Mammary epithelial cell (primary cell): ENCODE data around the gene RNF208.

ENCODE experiments used
- EZH2 ChIP-seq: IDR thresholded peaks from 2 replicates; pipeline ENCODE4 v1.6.1; 2012; ENCODE audit warnings: low read length, inconsistent platforms, borderline replicate concordance
- TF ChIP-seq, protein P1 (sequence below), 2 donors: IDR thresholded peaks in 1 of 2; conservative IDR thresholded peaks in 1 of 2; 2 replicates each; pipeline ENCODE4 v1.5.1; 2011 to 2012; ENCODE audit warnings: inconsistent platforms in 2 of 2, low read length in 2 of 2, mild to moderate bottlenecking in 2 of 2, control low read depth in 1 of 2, low read depth in 1 of 2; ENCODE audit not compliant: insufficient read depth in 1 of 2; ENCODE audit errors: extremely low read depth in 1 of 2

DNA sequence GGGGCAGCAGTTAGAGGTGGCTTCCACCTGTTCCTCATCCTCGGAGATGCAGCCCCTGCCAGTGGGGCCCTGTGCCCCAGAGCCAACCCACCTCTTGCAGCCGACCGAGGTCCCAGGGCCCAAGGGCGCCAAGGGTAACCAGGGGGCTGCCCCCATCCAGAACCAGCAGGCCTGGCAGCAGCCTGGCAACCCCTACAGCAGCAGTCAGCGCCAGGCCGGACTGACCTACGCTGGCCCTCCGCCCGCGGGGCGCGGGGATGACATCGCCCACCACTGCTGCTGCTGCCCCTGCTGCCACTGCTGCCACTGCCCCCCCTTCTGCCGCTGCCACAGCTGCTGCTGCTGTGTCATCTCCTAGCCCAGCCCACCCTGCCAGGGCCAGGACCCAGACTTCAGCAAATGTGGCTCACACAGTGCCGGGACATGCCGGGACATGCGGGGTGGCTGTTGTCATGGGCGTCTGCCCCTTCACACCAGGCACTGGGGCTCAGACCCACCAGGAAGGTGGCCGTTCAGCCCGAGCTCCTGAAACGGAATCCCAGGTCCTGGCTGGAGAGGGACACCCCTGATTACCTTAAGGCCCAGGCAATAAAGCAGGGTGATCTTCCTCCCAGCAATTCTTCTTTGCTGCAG lies 3.8 kb upstream of the RNF208 start:
- no peak for TF ChIP-seq EZH2
- TF ChIP-seq, protein P1, sequence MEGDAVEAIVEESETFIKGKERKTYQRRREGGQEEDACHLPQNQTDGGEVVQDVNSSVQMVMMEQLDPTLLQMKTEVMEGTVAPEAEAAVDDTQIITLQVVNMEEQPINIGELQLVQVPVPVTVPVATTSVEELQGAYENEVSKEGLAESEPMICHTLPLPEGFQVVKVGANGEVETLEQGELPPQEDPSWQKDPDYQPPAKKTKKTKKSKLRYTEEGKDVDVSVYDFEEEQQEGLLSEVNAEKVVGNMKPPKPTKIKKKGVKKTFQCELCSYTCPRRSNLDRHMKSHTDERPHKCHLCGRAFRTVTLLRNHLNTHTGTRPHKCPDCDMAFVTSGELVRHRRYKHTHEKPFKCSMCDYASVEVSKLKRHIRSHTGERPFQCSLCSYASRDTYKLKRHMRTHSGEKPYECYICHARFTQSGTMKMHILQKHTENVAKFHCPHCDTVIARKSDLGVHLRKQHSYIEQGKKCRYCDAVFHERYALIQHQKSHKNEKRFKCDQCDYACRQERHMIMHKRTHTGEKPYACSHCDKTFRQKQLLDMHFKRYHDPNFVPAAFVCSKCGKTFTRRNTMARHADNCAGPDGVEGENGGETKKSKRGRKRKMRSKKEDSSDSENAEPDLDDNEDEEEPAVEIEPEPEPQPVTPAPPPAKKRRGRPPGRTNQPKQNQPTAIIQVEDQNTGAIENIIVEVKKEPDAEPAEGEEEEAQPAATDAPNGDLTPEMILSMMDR (conservative IDR thresholded peaks at IDR 0.05 in 1 of 2, IDR thresholded peaks at IDR 0.05 in 1 of 2; ENCODE audit: extremely low read depth in 1 of 2, insufficient read depth in 1 of 2, low read depth in 1 of 2, low read length in 2 of 2): no peak
